Keratinocyte (primary cell): ENCODE data around the gene PRKAR2B. TPM values are rescaled to one million over a fixed set of nuclear protein-coding genes. Genes with fewer than 3 reads are reported as not detected.

Experiments used
- DNase-seq: peaks from one replicate; pipeline ENCODE4 v3.0.0-alpha.2; 2011; ENCODE audit warnings: low read depth, missing footprints, low spot score
- FAIRE-seq: peaks from 2 replicates; lab custom pipeline; 2011; peaks lifted over from hg19 to GRCh38; lab: Jason Lieb, UNC
- H2AFZ ChIP-seq: 2 replicates; pipeline ENCODE4 v1.6.0; 2012; ENCODE audit warnings: low read length, control low read depth, inconsistent platforms; ENCODE audit not compliant: control insufficient read depth
- H3K27ac ChIP-seq: 2 replicates; pipeline ENCODE4 v1.5.1; 2011; ENCODE audit warnings: low read length; ENCODE audit not compliant: control insufficient read depth, insufficient read depth
- H3K27me3 ChIP-seq: 3 replicates; pipeline ENCODE4 v1.6.0; 2011; ENCODE audit warnings: low read length; ENCODE audit not compliant: control insufficient read depth, insufficient read depth; ENCODE audit errors: extremely low read depth
- H3K36me3 ChIP-seq, 2 experiments: 2 replicates in 1 of 2; 3 replicates in 1 of 2; pipeline ENCODE4 v1.5.1; 2011; ENCODE audit warnings: low read length in 2 of 2, mild to moderate bottlenecking in 1 of 2; ENCODE audit not compliant: control insufficient read depth in 2 of 2, insufficient read depth in 2 of 2; ENCODE audit errors: extremely low read depth in 1 of 2
- H3K4me1 ChIP-seq: 3 replicates; pipeline ENCODE4 v1.5.1; 2011; ENCODE audit warnings: low read length; ENCODE audit not compliant: control insufficient read depth, insufficient read depth; ENCODE audit errors: extremely low read depth
- H3K4me2 ChIP-seq: 3 replicates; pipeline ENCODE4 v1.6.0; 2011; ENCODE audit warnings: low read depth, low read length; ENCODE audit not compliant: control insufficient read depth, insufficient read depth; ENCODE audit errors: extremely low read depth
- H3K4me3 ChIP-seq, 3 experiments: fragments of 200-600 bp in 1 of 3; sonication (generic) in 1 of 3; 2 replicates in 2 of 3; 3 replicates in 1 of 3; pipeline ENCODE4 v1.5.1; 2011 to 2016; ENCODE audit warnings: low read length in 3 of 3, mild to moderate bottlenecking in 3 of 3, control low read depth in 2 of 3, inconsistent platforms in 1 of 3, low read depth in 1 of 3, mixed read lengths in 1 of 3, mixed run types in 1 of 3, moderate library complexity in 1 of 3; ENCODE audit not compliant: control insufficient read depth in 2 of 3, insufficient read depth in 2 of 3; ENCODE audit errors: extremely low read depth in 1 of 3
- H3K79me2 ChIP-seq: 2 replicates; pipeline ENCODE4 v1.6.0; 2012; ENCODE audit warnings: low read length; ENCODE audit not compliant: control insufficient read depth, insufficient read depth
- H3K9ac ChIP-seq: 3 replicates; pipeline ENCODE4 v1.6.0; 2011; ENCODE audit warnings: low read length; ENCODE audit not compliant: control insufficient read depth, insufficient read depth; ENCODE audit errors: extremely low read depth
- H3K9me1 ChIP-seq: 3 replicates; pipeline ENCODE4 v1.6.0; 2011; ENCODE audit warnings: low read length; ENCODE audit not compliant: control insufficient read depth, insufficient read depth; ENCODE audit errors: extremely low read depth
- H3K9me3 ChIP-seq: 2 replicates; pipeline ENCODE4 v1.5.1; 2012; ENCODE audit warnings: low read depth, low read length; ENCODE audit not compliant: control insufficient read depth
- H4K20me1 ChIP-seq: 3 replicates; pipeline ENCODE4 v1.6.0; 2011; ENCODE audit warnings: low read length; ENCODE audit not compliant: control insufficient read depth, insufficient read depth; ENCODE audit errors: extremely low read depth
- CTCF ChIP-seq, 3 experiments: IDR thresholded peaks in 1 of 3; conservative IDR thresholded peaks in 1 of 3; optimal IDR thresholded peaks in 1 of 3; 2 replicates in 2 of 3; 3 replicates in 1 of 3; pipeline versions ENCODE3 to v1.5.1; 2011; ENCODE audit warnings: low read length in 3 of 3, mild to moderate bottlenecking in 3 of 3, moderate library complexity in 2 of 3, control low read depth in 1 of 3, inconsistent platforms in 1 of 3; ENCODE audit not compliant: insufficient read depth in 2 of 3; ENCODE audit errors: extremely low read depth in 1 of 3
- EZH2 ChIP-seq: IDR thresholded peaks from one replicate; pipeline ENCODE4 v1.6.1; 2012; ENCODE audit warnings: inconsistent platforms, mild to moderate bottlenecking, low read length, moderate library complexity
- dilution Hi-C: fragments of 300-500 bp; cut with MboI; formaldehyde crosslinking; loops from one replicate; pipeline ENCODE4 v1.7.0; 2020; ENCODE audit warnings: low sequenced_read_pairs; ENCODE audit not compliant: extremely low pct_ligation_motif_present
- polyA plus RNA-seq, 5 experiments: library from polyadenylated mRNA; depleted of rRNA in 3 of 5; stranded (reverse) in 3 of 5; stranded (forward) in 1 of 5; unstranded in 1 of 5; fragments of >200 nt; gene quantifications; 1 replicate in 1 of 5; 2 replicates in 3 of 5; 3 replicates in 1 of 5; pipeline versions ENCODE4 v1.2.1 to v1.2.3, GENCODE V29; 2011 to 2012; ENCODE audit warnings: missing spikeins in 2 of 5, low read depth in 1 of 5, low replicate concordance in 1 of 5

Gene PRKAR2B
- polyA plus RNA-seq, 1 donor (not counting 4 experiments of a cell fraction or from before 2014, with no cell fraction given) = 0.01 TPM

GRCh38 chr7:107162475-107162874 lies 118.0 kb downstream of the PRKAR2B start:
- Histone ChIP-seq H3K9me1 (no peaks in the 10 kb centered on the region), H4K20me1 (no peaks in the 10 kb centered on the region), H3K9me3 (no peaks in the 10 kb centered on the region), H3K9ac (no peak overlapping the region), H3K79me2 (no peaks in the 10 kb centered on the region), H2AFZ (no peak overlapping the region), H3K4me1 (no peaks in the 10 kb centered on the region), H3K27me3 (no peaks in the 10 kb centered on the region), H3K27ac (no peak overlapping the region), H3K36me3 (no peaks in the 10 kb centered on the region), H3K4me2 (no peak overlapping the region), H3K4me3 (no peak overlapping the region)
- dilution Hi-C loops = no loop called here
- no peak for DNase-seq
- no peak for FAIRE-seq
- TF ChIP-seq CTCF (optimal IDR thresholded peaks at IDR 0.05 in 1 of 3, IDR thresholded peaks at IDR 0.05 in 1 of 3, conservative IDR thresholded peaks at IDR 0.05 in 1 of 3; ENCODE audit: extremely low read depth in 1 of 3, insufficient read depth in 2 of 3, low read length in 3 of 3) = no peak
- no peak for TF ChIP-seq EZH2

GRCh38 chr7:107164092-107164491 lies 119.6 kb downstream of the PRKAR2B start:
- Histone ChIP-seq H3K27me3 (no peaks in the 10 kb centered on the region), H3K4me3 (no peak overlapping the region), H3K36me3 (no peaks in the 10 kb centered on the region), H3K9me1 (no peaks in the 10 kb centered on the region), H3K4me2 (no peak overlapping the region), H2AFZ (no peak overlapping the region), H3K27ac (no peak overlapping the region), H3K79me2 (no peaks in the 10 kb centered on the region), H4K20me1 (no peaks in the 10 kb centered on the region), H3K9me3 (no peaks in the 10 kb centered on the region), H3K4me1 (peaks cover 4% of the 10 kb centered on the region), H3K9ac (no peak overlapping the region)
- dilution Hi-C loops = no loop called here
- TF ChIP-seq CTCF (optimal IDR thresholded peaks at IDR 0.05 in 1 of 3, IDR thresholded peaks at IDR 0.05 in 1 of 3, conservative IDR thresholded peaks at IDR 0.05 in 1 of 3; ENCODE audit: extremely low read depth in 1 of 3, insufficient read depth in 2 of 3, low read length in 3 of 3) (no peak), EZH2 (no peak)
- no peak for FAIRE-seq
- DNase-seq = no peak
